ENCODE data around the gene SH3D21. TPM values are rescaled to one million over a fixed set of nuclear protein-coding genes. Genes with fewer than 3 reads are reported as not detected.

Gene SH3D21
- total and polyA plus RNA-seq, 2 of the 8 experiments (the other 6 are each of a cell fraction or from before 2014, with no cell fraction given), result 3.4 to 8.6 TPM

GRCh38 chr1:36304970-36305914 is 926 bp upstream of the SH3D21 start:
- no peak overlapping the region for H4K5ac ChIP-seq (ENCODE audit: insufficient read length, low read depth, low read length)
- H3K23me2 ChIP-seq (ENCODE audit: low read depth, low read length), result peaks cover 6% of the 10 kb centered on the region
- H4K91ac ChIP-seq (replicated peaks; ENCODE audit: insufficient read length, low read length), result no peak overlapping the region
- no peak overlapping the region for H2AFZ ChIP-seq (ENCODE audit: low read length)
- H3K4me3 ChIP-seq (ENCODE audit: extremely low read depth in 1 of 4, insufficient read depth in 2 of 4, low read depth in 3 of 4, low read length in 4 of 4), result peak overlapping the region in 3 of 4 experiments; percentile 70 to 87 (median 75); a peak in 5 of 8 replicates
- FAIRE-seq (no peak), DNase-seq (ENCODE audit: low read depth in 1 of 2, low spot score in 2 of 2) (peak in 1 of 2 experiments; percentile 56)
- TF ChIP-seq, protein P1, sequence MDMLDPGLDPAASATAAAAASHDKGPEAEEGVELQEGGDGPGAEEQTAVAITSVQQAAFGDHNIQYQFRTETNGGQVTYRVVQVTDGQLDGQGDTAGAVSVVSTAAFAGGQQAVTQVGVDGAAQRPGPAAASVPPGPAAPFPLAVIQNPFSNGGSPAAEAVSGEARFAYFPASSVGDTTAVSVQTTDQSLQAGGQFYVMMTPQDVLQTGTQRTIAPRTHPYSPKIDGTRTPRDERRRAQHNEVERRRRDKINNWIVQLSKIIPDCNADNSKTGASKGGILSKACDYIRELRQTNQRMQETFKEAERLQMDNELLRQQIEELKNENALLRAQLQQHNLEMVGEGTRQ (IDR thresholded peaks at IDR 0.05; ENCODE audit: low read length), result no peak
- TF ChIP-seq MAX (IDR thresholded peaks at IDR 0.05) (no peak), TAF1 (IDR thresholded peaks at IDR 0.05; ENCODE audit: low read depth, low read length) (no peak), CTCF (IDR thresholded peaks at IDR 0.05; ENCODE audit: control extremely low read depth in 1 of 3, insufficient read depth in 1 of 3, low read depth in 1 of 3, low read length in 3 of 3) (no peak), MAFK (IDR thresholded peaks at IDR 0.05; ENCODE audit: low read depth, low read length) (no peak), JUND (IDR thresholded peaks at IDR 0.05; ENCODE audit: low read length) (no peak)
- no peaks in the 10 kb centered on the region for H3K79me2 ChIP-seq (ENCODE audit: control insufficient read depth in 1 of 2, insufficient read depth in 2 of 2, low read length in 2 of 2)
- H3K9me3 ChIP-seq (ENCODE audit: insufficient read depth in 2 of 2, low read depth in 1 of 2, low read length in 1 of 2), result no peaks in the 10 kb centered on the region
- no peaks in the 10 kb centered on the region for H3K27me3 ChIP-seq (replicated peaks in 1 of 4; ENCODE audit: control insufficient read depth in 3 of 4, extremely low read depth in 1 of 4, insufficient read depth in 3 of 4, low read length in 3 of 4)
- no peak overlapping the region for H3K23ac ChIP-seq (ENCODE audit: insufficient read length)
- H3K36me3 ChIP-seq (ENCODE audit: control insufficient read depth in 2 of 4, insufficient read depth in 4 of 4, low read length in 3 of 4), result peaks cover 19 to 39% (median 34%) of the 10 kb centered on the region in 4 experiments
- H2BK20ac ChIP-seq (ENCODE audit: low read length), result no peak overlapping the region
- no peak overlapping the region for H3K56ac ChIP-seq (replicated peaks; ENCODE audit: insufficient read length, low read depth, low read length)
- H3K4me1 ChIP-seq (replicated peaks in 1 of 4; ENCODE audit: control insufficient read depth in 3 of 4, insufficient read depth in 4 of 4, low read length in 3 of 4), result peaks cover 0 to 9% (median 6%) of the 10 kb centered on the region in 4 experiments; a peak in 6 of 7 replicates
- 0 out of 2 replicates have a peak overlapping the region, but pooled peaks have one; percentile 1 for H3K27ac ChIP-seq (ENCODE audit: low read depth, low read length)
- H2BK120ac ChIP-seq (replicated peaks; ENCODE audit: low read depth, low read length), result no peak overlapping the region
- no peaks in the 10 kb centered on the region; the same call in 1 of the 2 replicates for H3K79me1 ChIP-seq (ENCODE audit: low read depth, low read length)
- H3K4ac ChIP-seq (replicated peaks; ENCODE audit: insufficient read length, low read depth, low read length), result no peak overlapping the region
- H3K14ac ChIP-seq (ENCODE audit: insufficient read length), result no peak overlapping the region
- H3K4me2 ChIP-seq (ENCODE audit: insufficient read depth in 1 of 2, low read depth in 2 of 2, low read length in 2 of 2), result peak overlapping the region; percentile 65 to 69
- H2BK5ac ChIP-seq (ENCODE audit: low read depth, low read length), result 0 out of 2 replicates have a peak overlapping the region, but pooled peaks have one; percentile 32
- peaks cover 0 to 10% of the 10 kb centered on the region in 2 experiments for H4K20me1 ChIP-seq (replicated peaks in 1 of 2; ENCODE audit: control insufficient read depth in 1 of 2, insufficient read depth in 2 of 2, low read length in 2 of 2)
- no peak overlapping the region for H3K18ac ChIP-seq (ENCODE audit: extremely low read depth, low read length)
- no peak overlapping the region for H4K8ac ChIP-seq (ENCODE audit: extremely low read depth, insufficient read depth, low read length)
- H3K9ac ChIP-seq (replicated peaks in 1 of 4; ENCODE audit: extremely low read depth in 1 of 4, low read depth in 3 of 4, low read length in 3 of 4), result no peak overlapping the region
- ChIA-PET POLR2A (ENCODE audit: partially characterized antibody) (interaction anchor here (0.8 to 6.8 kb wide), 18 partner anchors 10 to 153 kb away, joined by 3 to 130 read pairs (median 4); partner anchors contain the start of genes EVA1B, LSM10, MAP7D1 and THRAP3), CTCF (ENCODE audit: partially characterized antibody) (interaction anchor here (1.1 to 7.0 kb wide), 7 partner anchors 19 to 171 kb away, joined by 3 to 30 read pairs (median 4); no protein-coding TSS in a partner anchor)
- 82% methylated on average over 10 of the region's 10 CpGs; no CpG with 5 or more reads in 1 of the 2 experiments for whole genome bisulfite sequencing, 2 experiments (ENCODE audit: extremely low coverage in 1 of 2, insufficient coverage in 1 of 2, insufficient read length in 1 of 2, insufficient replicate concordance in 2 of 2, low coverage in 1 of 2, low lambda C conversion rate in 2 of 2, missing lambda C conversion rate in 1 of 2)
- H2BK12ac ChIP-seq (ENCODE audit: low read depth, low read length), result no peak overlapping the region; the same call in 1 of the 2 replicates
- H2AK5ac ChIP-seq (ENCODE audit: low read depth, low read length), result no peak overlapping the region
- H2BK15ac ChIP-seq (ENCODE audit: low read length), result no peak overlapping the region
